Measurements from ENCODE around the gene NOTUM. TPM values are rescaled to one million over a fixed set of nuclear protein-coding genes. Genes with fewer than 3 reads are reported as not detected.

NOTUM gene
- total RNA-seq, 4 donors from 2014 or later: 0.40 TPM; not detected in 3

- Histone ChIP-seq H3K36me3 (peaks cover 5% of the 10 kb centered on the region in 2 donors), H3K4me1 (peaks cover 40 to 52% of the 10 kb centered on the region in 2 donors), H3K4me3 (replicated peaks in 1 of 3) (peak overlapping the region; percentile 43 to 98 (median 87)), H3K9me3 (no peaks in the 10 kb centered on the region), H3K27ac (peak overlapping the region; percentile 85 to 93 (median 91)), H3K27me3 (no peaks in the 10 kb centered on the region)
- intact Hi-C loops (cut with DNase I): no loop called here
- WGBS, 2 donors: 0% methylated on average over 17 of the region's 78 CpGs; no CpG with 5 or more reads in 1 of the 2 donors
- DNase-seq: no peak
- no peak for TF ChIP-seq POLR2A (IDR thresholded peaks at IDR 0.05)
- TF ChIP-seq, protein P1, sequence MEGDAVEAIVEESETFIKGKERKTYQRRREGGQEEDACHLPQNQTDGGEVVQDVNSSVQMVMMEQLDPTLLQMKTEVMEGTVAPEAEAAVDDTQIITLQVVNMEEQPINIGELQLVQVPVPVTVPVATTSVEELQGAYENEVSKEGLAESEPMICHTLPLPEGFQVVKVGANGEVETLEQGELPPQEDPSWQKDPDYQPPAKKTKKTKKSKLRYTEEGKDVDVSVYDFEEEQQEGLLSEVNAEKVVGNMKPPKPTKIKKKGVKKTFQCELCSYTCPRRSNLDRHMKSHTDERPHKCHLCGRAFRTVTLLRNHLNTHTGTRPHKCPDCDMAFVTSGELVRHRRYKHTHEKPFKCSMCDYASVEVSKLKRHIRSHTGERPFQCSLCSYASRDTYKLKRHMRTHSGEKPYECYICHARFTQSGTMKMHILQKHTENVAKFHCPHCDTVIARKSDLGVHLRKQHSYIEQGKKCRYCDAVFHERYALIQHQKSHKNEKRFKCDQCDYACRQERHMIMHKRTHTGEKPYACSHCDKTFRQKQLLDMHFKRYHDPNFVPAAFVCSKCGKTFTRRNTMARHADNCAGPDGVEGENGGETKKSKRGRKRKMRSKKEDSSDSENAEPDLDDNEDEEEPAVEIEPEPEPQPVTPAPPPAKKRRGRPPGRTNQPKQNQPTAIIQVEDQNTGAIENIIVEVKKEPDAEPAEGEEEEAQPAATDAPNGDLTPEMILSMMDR (IDR thresholded peaks at IDR 0.05): no peak
Measured at GRCh38 chr17:81927152-81927652, 33.8 kb downstream of the NOTUM start.

GRCh38 chr17:81926451-81927151 lies 34.4 kb downstream of the NOTUM start:
- DNase-seq: peak; percentile 82 to 83
- Histone ChIP-seq H3K36me3 (peaks cover 9 to 10% of the 10 kb centered on the region in 2 donors), H3K9me3 (no peaks in the 10 kb centered on the region), H3K4me3 (replicated peaks in 1 of 3) (peak overlapping the region; percentile 43 to 98 (median 87)), H3K4me1 (peaks cover 40 to 52% of the 10 kb centered on the region in 2 donors), H3K27ac (peak overlapping the region; percentile 85 to 93 (median 91)), H3K27me3 (no peaks in the 10 kb centered on the region)
- TF ChIP-seq, protein P1 (IDR thresholded peaks at IDR 0.05): no peak
- peak in 1 of 2 donors; percentile 70 for TF ChIP-seq POLR2A (IDR thresholded peaks at IDR 0.05)
- intact Hi-C loops (cut with DNase I): no loop called here
- WGBS, 2 donors: 0 to 1% methylated on average over 21 to 23 of the region's 46 CpGs

GRCh38 chr17:81925860-81926450 lies 35.0 kb downstream of the NOTUM start:
- Histone ChIP-seq H3K36me3 (peaks cover 9 to 13% of the 10 kb centered on the region in 2 donors), H3K4me3 (replicated peaks in 1 of 3) (peak overlapping the region in 1 of 3 donors; percentile 98), H3K27me3 (no peaks in the 10 kb centered on the region), H3K27ac (peak overlapping the region in 2 of 3 donors; percentile 91 to 93), H3K4me1 (peaks cover 40 to 52% of the 10 kb centered on the region in 2 donors), H3K9me3 (no peaks in the 10 kb centered on the region)
- TF ChIP-seq, protein P1 (IDR thresholded peaks at IDR 0.05): no peak
- TF ChIP-seq POLR2A (IDR thresholded peaks at IDR 0.05): no peak
- WGBS, 2 donors: 60 to 63% methylated on average over 9 to 10 of the region's 10 CpGs
- DNase-seq: no peak
- intact Hi-C loops (cut with DNase I): no loop called here

- no peak overlapping the region for H3K4me3 ChIP-seq (replicated peaks in 1 of 3)
- no peaks in the 10 kb centered on the region for H3K9me3 ChIP-seq
- intact Hi-C loops (cut with DNase I): no loop called here
- no peaks in the 10 kb centered on the region for H3K27me3 ChIP-seq
- H3K27ac ChIP-seq: peak overlapping the region in 1 of 3 donors; percentile 64
- peaks cover 9 to 13% of the 10 kb centered on the region in 2 donors for H3K36me3 ChIP-seq
- peak; percentile 25 to 26 for DNase-seq
- WGBS, 2 donors: 84 to 90% methylated on average over 10 to 12 of the region's 21 CpGs
- TF ChIP-seq POLR2A (IDR thresholded peaks at IDR 0.05): no peak
- TF ChIP-seq, protein P1 (IDR thresholded peaks at IDR 0.05): no peak
- peaks cover 40 to 52% of the 10 kb centered on the region in 2 donors for H3K4me1 ChIP-seq
Measured at GRCh38 chr17:81924557-81925532, 36.1 kb downstream of the NOTUM start.

Measured in thyroid gland (tissue), 4 donors.